Spinal cord (tissue), 10 donors: ENCODE data around the gene ARPIN. TPM values are rescaled to one million over a fixed set of nuclear protein-coding genes. Genes with fewer than 3 reads are reported as not detected.

ENCODE experiments used
- DNase-seq, 6 donors: peaks; one replicate each; pipeline versions ENCODE4 v3.0.0 to v3.0.0-alpha.2; 2013 to 2015; ENCODE audit warnings: low spot score in 6 of 6, low read depth in 4 of 6
- H3K27ac ChIP-seq: one replicate; pipeline ENCODE4 v1.5.1; 2013; ENCODE audit warnings: low read depth, low read length, control low read depth
- H3K27me3 ChIP-seq: one replicate; pipeline ENCODE4 v1.6.1; 2013; ENCODE audit warnings: low read length; ENCODE audit not compliant: control insufficient read depth, insufficient read depth
- H3K36me3 ChIP-seq: one replicate; pipeline ENCODE4 v1.6.1; 2013; ENCODE audit warnings: low read length; ENCODE audit not compliant: control insufficient read depth, insufficient read depth
- H3K4me1 ChIP-seq: one replicate; pipeline ENCODE4 v1.6.1; 2013; ENCODE audit warnings: low read length; ENCODE audit not compliant: control insufficient read depth, insufficient read depth
- H3K4me3 ChIP-seq: one replicate; pipeline ENCODE4 v1.5.1; 2013; ENCODE audit warnings: low read depth, low read length, control low read depth
- H3K9me3 ChIP-seq: one replicate; pipeline ENCODE4 v1.6.1; 2013; ENCODE audit warnings: low read length; ENCODE audit not compliant: control insufficient read depth, insufficient read depth
- WGBS: methylation state at CpG from one replicate; pipeline ENCODE4 v1.1.5; 2013; ENCODE audit warnings: missing lambda C conversion rate; ENCODE audit not compliant: insufficient coverage; 5-methylcytosine and 5-hydroxymethylcytosine counted together
- polyA plus RNA-seq, 2 donors: library from polyadenylated mRNA; unstranded; fragments of 120-200 nt; gene quantifications; one replicate each; pipeline ENCODE4 v1.2.1, GENCODE V29; 2013; ENCODE audit not compliant: insufficient read length in 2 of 2
- total RNA-seq, 2 donors: library from RNA; depleted of rRNA in 1 of 2; stranded (reverse); fragments of 120-200 nt in 1 of 2; fragments of >200 nt in 1 of 2; gene quantifications; one replicate each; pipeline versions ENCODE4 v1.2.3 to v1.2.4, GENCODE V29; 2013 to 2014
- donor health status: healthy.

The ARPIN gene
- total and polyA plus RNA-seq, 4 donors: 16.1 to 26.6 (median 20.9) TPM

DNA sequence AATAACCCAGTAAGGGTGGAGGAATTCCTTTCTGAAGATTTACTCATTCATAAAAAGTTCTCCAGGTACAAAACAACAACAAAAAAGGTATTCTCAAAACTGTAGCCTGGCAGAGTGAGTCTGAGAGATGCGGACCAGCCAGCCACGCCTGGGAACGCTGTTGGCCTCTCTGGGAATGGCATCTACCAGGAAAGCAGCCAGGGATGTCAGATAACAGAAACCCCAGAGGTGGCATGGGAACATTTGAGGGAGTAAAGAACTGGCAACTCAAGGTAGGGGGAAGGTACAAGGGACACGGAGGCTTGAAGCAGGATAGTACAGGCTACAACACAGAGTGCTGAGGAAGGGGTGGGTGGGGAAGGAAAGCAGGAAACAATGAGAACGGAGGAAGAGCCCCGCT, 11.9 kb downstream of the ARPIN start:
- H3K27me3 ChIP-seq: no peaks in the 10 kb centered on the region

DNA sequence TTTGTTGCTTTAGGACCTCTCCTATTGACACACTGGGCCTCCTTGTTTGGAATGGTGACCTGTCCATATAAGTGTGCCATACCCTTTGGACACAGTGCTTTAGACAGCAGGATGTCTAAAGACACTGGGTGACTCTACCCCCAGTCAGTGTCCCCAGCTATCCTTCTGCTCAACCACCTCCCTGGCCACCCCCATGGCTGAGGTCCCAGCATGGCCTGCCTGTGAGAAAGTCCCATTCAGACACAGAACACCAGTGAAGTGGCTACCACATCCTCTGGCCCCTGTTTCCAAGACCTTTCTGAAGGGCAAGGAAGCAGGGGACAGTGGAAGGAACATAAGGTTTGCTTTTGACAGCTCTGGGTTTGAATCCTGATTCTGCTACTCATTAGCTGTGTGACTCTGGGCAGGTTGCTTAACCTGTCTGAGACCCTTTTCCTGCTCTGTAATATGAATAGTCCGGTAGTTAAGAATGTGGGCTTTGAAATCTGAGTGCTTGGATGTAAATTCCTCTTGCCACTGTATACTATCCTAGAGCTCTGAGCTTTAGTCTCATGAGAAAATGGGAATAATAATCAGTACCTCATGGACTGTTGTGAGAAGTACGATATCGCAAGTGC, 12.7 kb downstream of the ARPIN start:
- Histone ChIP-seq H3K27me3 (no peaks in the 10 kb centered on the region), H3K9me3 (no peaks in the 10 kb centered on the region), H3K4me3 (no peak overlapping the region), H3K27ac (no peak overlapping the region), H3K36me3 (peaks cover 41% of the 10 kb centered on the region), H3K4me1 (no peaks in the 10 kb centered on the region)
- no CpG with 5 or more reads among the region's 3 CpGs for WGBS
- DNase-seq: no peak

More for the DNA sequence above, 11.9 kb downstream of the ARPIN start:
- H3K4me3 ChIP-seq: no peak overlapping the region
- no peaks in the 10 kb centered on the region for H3K4me1 ChIP-seq
- H3K27ac ChIP-seq: no peak overlapping the region
- no peaks in the 10 kb centered on the region for H3K9me3 ChIP-seq
- peaks cover 48% of the 10 kb centered on the region for H3K36me3 ChIP-seq
- no peak for DNase-seq
- 100% methylated on average over 4 of the region's 6 CpGs for WGBS

DNA sequence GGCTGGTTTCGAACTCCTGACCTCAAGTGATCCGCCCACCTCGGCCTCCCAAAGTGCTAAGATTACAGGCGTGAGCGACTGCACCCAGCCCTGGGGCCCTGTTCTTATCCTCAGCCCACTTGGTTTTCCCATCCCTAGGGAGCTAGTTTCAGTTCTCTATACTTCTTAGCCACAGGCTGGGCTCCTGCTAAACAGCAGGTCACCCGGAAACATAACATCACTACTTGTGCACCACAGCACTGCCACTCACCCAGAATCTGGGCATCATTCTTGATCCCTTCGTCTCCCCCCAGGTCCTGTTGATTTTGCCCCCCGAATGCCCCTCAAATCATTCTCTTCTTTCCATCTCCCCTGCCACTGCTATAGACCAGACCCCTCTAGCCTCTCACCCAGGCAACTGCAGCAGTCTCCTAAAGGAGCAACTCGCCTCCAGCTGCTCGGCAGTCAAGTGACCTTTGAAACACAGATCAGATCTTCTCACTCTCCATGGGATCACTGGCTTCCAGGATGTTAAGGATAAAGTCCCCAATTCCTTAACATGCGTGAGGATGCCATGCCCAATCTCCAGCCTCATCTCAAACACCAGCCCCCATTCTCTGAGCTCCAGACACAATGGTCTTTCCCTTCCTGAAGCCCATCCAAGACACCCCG, 13.3 kb downstream of the ARPIN start:
- Histone ChIP-seq H3K36me3 (peaks cover 35% of the 10 kb centered on the region), H3K27ac (no peak overlapping the region), H3K4me1 (peaks cover 4% of the 10 kb centered on the region), H3K4me3 (no peak overlapping the region), H3K9me3 (no peaks in the 10 kb centered on the region), H3K27me3 (no peaks in the 10 kb centered on the region)
- WGBS: 82% methylated on average over 12 of the region's 12 CpGs
- DNase-seq: no peak

DNA sequence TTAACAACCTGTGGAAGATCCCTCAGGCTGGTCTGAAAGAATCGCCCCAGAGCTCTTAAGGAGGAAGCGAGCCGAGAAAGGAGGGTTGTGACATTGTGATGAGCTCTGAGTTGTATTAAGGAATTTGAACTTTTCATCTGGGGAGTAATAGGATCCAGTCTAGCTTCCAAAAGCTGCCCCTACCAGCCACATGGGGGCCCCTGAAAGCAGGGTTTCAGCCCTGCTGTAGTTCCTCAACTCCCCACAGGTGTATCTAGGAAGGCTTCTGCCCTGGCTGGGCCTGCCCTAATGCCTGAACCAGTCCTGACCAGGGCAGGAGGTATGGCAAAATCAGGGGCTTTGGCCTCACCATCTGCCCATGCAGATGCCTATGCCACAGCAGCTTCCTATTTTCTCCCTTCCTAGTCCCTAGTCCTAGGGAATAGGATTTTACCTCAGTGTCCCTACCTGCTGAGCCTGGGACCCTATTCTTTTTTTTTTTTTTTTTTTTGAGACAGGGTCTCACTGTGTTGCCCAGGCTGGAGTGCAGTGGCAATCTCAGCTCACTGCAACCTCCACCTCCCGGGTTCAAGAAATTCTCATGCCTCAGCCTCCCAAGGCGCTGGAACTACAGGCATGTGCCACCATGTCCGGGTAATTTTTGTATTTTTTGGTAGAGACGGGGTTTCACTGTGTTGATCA, 14.0 kb downstream of the ARPIN start:
- H3K4me1 ChIP-seq: peaks cover 4% of the 10 kb centered on the region
- WGBS: 90% methylated on average over 4 of the region's 7 CpGs
- H3K36me3 ChIP-seq: peaks cover 28% of the 10 kb centered on the region
- no peaks in the 10 kb centered on the region for H3K9me3 ChIP-seq
- no peaks in the 10 kb centered on the region for H3K27me3 ChIP-seq
- H3K27ac ChIP-seq: no peak overlapping the region
- DNase-seq: peak in 2 of 6 donors; percentile 34 to 45
- no peak overlapping the region for H3K4me3 ChIP-seq

DNA sequence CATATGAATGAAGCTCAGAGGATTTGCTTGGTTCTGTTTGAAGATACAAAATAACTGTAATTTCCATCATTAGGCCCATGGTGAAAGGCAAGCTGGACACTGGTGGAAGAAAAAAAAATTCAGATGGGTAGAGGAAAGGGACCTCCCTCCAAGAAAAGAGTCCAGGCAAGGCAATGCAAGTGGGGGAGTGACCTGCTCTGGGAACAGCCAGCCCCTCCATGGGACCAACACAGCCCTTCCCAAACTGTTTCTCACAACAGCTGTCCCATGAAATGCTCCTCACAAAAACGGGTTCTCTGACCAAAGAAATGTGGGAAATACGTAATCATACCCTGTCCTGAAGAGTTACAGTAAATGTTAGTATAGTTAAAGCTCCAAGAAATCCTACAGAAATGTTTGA, 14.6 kb downstream of the ARPIN start:
- Histone ChIP-seq H3K36me3 (peaks cover 22% of the 10 kb centered on the region), H3K27me3 (no peaks in the 10 kb centered on the region), H3K27ac (no peak overlapping the region), H3K4me3 (no peak overlapping the region), H3K4me1 (peaks cover 4% of the 10 kb centered on the region), H3K9me3 (no peaks in the 10 kb centered on the region)
- DNase-seq: no peak
- no CpG with 5 or more reads among the region's 2 CpGs for WGBS

DNA sequence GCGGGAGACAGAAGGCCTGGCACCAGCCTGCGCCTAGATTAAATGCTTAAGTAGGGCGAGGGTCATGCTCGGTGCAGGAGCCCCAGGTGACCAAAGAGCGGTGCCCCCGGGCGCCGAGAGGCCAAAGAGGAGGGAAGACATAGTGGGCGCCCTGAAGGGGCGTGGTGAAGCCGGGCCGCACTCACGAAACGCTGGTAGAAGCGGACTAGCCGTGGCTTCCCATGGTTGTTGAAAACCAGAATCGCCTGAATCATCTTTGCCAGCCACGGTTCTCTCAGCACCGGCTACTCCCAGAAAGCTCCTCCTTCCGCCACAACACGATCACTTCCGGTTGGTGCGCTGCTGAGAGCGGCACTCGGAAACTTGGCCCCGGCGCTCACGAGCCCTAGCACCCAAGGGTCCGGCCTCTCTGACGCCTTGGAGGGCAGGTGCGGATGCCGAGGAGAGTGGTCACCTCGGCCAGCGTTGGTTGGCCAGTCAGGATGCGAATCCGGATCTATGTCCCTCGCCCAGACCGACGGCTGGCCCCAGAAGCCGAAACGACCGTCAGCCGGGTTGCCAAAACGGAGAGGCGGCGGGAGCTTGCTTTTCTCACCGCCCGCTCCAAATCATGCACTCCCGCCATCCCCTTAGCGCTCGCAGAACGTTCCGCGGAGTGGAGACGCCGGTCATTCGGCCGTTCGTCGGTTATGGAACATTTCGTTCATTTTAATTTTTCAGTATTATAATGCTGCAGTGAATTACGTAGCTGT, 18.9 kb downstream of the ARPIN start, which contains the start of gene AP3S2:
AP3S2 (minus strand) TSS at position 299 of the 752 bp plus-strand sequence; CDS start at position 254, 45 bp downstream.
- Histone ChIP-seq H3K27ac (peak within 1 kb of the TSS; percentile 98), H3K36me3 (no peaks in the 10 kb centered on the region), H3K4me3 (peak within 1 kb of the TSS; percentile 95), H3K9me3 (no peaks in the 10 kb centered on the region), H3K27me3 (no peaks in the 10 kb centered on the region), H3K4me1 (peaks cover 12% of the 10 kb centered on the region)
- WGBS: 0% methylated on average over 49 of the region's 62 CpGs
- peak; percentile 88 to 98 (median 90) for DNase-seq

DNA sequence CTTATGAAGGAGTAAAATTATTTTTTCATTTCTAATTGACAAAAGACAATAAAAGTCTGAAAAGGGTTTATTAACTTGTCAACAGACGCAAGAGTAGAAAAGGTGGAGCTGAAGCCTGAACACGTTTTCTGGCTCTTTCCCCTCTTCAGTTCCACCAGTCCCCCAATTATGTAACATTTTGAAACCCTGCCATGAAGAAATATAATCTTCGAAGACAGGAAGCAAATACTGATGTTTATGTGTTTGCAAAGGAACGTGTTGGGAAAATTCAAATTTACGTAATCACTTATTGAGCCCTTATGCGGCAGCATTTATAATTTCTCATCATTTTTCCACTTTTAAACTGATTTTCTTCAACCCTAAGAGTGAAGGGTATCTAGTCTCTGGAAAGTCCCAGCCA, 19.7 kb downstream of the ARPIN start:
- H3K27me3 ChIP-seq: no peaks in the 10 kb centered on the region
- no peaks in the 10 kb centered on the region for H3K9me3 ChIP-seq
- H3K27ac ChIP-seq: no peak overlapping the region
- peaks cover 12% of the 10 kb centered on the region for H3K4me1 ChIP-seq
- DNase-seq: no peak
- WGBS: no CpG with 5 or more reads among the region's 6 CpGs
- H3K4me3 ChIP-seq: peak overlapping the region; percentile 95
- H3K36me3 ChIP-seq: no peaks in the 10 kb centered on the region

DNA sequence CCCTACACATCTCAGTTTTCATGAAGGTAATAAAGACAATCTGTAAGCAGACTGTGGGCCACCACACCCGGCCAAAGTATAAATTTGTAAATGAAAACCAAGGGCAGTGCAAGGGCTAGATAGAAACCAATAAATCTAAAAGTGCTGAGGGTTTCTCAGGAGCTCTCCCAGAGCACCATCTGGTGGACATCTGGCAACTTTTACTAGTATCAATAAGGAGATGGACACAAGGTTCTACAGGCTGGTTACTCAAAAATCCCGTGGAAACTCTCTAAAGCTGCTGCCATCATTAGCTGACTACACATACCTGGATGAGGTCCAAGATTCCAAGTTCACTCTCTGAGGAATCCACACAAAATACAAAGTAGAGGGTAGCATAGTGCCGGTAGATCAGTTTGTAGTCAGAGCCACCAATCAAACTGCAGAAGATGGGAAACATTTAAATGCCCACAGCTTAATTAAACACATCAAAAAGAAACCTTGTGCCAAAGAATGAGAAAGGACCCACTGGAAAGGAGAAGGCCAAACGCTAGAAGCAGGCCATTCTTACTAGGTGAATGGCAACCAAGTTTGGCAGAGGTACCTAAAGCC, 24.4 kb downstream of the ARPIN start:
- DNase-seq: peak in 2 of 6 donors; percentile 30 to 49
- H3K27ac ChIP-seq: no peak overlapping the region
- no peak overlapping the region for H3K4me3 ChIP-seq
- WGBS: no CpG with 5 or more reads among the region's 4 CpGs
- no peaks in the 10 kb centered on the region for H3K27me3 ChIP-seq
- peaks cover 8% of the 10 kb centered on the region for H3K4me1 ChIP-seq
- H3K9me3 ChIP-seq: no peaks in the 10 kb centered on the region
- H3K36me3 ChIP-seq: peaks cover 28% of the 10 kb centered on the region

DNA sequence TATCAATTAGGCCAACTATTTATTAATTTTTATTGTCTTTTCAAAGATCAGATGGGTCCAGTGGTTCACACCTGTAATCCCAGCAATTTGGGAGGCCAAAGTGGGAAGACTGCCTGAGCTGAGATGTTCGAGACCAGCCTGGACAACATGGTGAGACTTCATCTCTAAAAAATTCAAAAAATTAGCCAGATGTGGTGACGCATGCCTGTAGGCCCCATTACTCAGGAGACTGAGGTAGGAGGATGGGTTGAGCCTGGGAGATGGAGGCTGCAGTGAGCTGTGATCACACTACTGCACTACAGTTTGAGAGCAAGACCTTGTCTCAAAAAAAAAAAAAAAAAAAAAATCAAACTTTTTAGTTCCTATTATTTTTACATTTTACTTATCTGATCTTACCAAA, 27.1 kb downstream of the ARPIN start:
- 88% methylated on average over 1 of the region's 2 CpGs for WGBS

More for the DNA sequence above, 27.1 kb downstream of the ARPIN start:
- Histone ChIP-seq H3K27ac (no peak overlapping the region), H3K36me3 (peaks cover 32% of the 10 kb centered on the region), H3K4me3 (no peak overlapping the region), H3K9me3 (no peaks in the 10 kb centered on the region), H3K4me1 (no peaks in the 10 kb centered on the region), H3K27me3 (no peaks in the 10 kb centered on the region)
- DNase-seq: no peak
